ENCODE results near the gene LSS. TPM values are rescaled to one million over a fixed set of nuclear protein-coding genes. Genes with fewer than 3 reads are reported as not detected.

Gene LSS
- total RNA-seq, 1 donor from 2014 or later: 52.0 TPM

DNA sequence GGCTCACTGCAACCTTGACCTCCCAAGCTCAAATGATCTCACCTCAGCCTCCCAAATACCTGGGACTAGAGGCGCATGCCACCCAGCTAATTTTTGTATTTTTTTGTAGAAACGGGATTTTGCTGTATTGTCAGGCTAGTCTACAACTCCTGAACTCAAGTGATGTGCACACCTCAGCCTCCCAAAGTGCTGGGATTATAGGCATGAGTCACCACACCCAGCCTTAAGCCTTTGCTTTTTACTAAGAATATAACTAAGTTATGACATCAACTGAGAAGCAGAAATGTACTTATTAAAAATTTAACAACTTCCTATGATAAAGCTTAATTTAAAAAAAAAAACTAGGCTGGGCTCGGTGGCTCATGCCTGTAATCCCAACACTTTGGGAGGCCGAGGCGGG, 8.9 kb upstream of the LSS start:
- no peaks in the 10 kb centered on the region for H3K27me3 ChIP-seq (ENCODE audit: low read depth)
- no peaks in the 10 kb centered on the region for H3K9me3 ChIP-seq (replicated peaks)
- intact Hi-C loops (cut with micrococcal nuclease): no loop called here
- peaks cover 94% of the 10 kb centered on the region for H3K36me3 ChIP-seq
- H3K4me3 ChIP-seq: no peak overlapping the region
- no peak overlapping the region for H3K27ac ChIP-seq (replicated peaks)
- H3K4me1 ChIP-seq: no peaks in the 10 kb centered on the region
- TF ChIP-seq CTCF (IDR thresholded peaks at IDR 0.05; ENCODE audit: borderline replicate concordance): no peak
- no peak for DNase-seq

GRCh38 chr21:46234436-46234950, 5.9 kb upstream of the LSS start:
- Histone ChIP-seq H3K4me3 (no peak overlapping the region), H3K27me3 (ENCODE audit: low read depth) (no peaks in the 10 kb centered on the region), H3K27ac (replicated peaks) (no peak overlapping the region), H3K36me3 (peaks cover 72% of the 10 kb centered on the region), H3K4me1 (peaks cover 9% of the 10 kb centered on the region), H3K9me3 (replicated peaks) (no peaks in the 10 kb centered on the region)
- intact Hi-C loops (cut with micrococcal nuclease): no loop called here
- TF ChIP-seq CTCF (IDR thresholded peaks at IDR 0.05; ENCODE audit: borderline replicate concordance): no peak
- DNase-seq: no peak

DNA sequence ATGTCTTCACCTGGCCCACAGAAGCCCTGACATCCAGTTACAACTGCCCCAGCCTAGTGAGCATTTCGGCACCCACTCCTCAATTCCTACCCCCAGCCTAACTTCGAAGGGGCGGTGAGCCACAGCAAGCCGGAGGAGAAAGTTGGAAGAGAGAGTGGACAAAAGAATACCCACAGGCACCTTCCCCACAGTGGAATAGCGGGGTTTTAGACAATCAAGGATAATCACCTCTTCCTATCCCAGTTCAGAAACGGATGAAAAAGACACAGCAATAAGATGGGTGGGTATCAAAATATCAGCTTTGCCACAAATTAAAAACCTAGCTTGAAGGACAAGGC, 1.3 kb upstream of the LSS start:
- no peaks in the 10 kb centered on the region for H3K27me3 ChIP-seq (ENCODE audit: low read depth)
- intact Hi-C loops (cut with micrococcal nuclease): no loop called here
- peaks cover 51% of the 10 kb centered on the region for H3K4me1 ChIP-seq
- H3K4me3 ChIP-seq: peak overlapping the region; percentile 99
- DNase-seq: no peak
- TF ChIP-seq CTCF (IDR thresholded peaks at IDR 0.05; ENCODE audit: borderline replicate concordance): no peak
- peak overlapping the region; percentile 95 for H3K27ac ChIP-seq (replicated peaks)
- H3K9me3 ChIP-seq (replicated peaks): no peaks in the 10 kb centered on the region
- peaks cover 26% of the 10 kb centered on the region for H3K36me3 ChIP-seq

- H3K4me1 ChIP-seq: peaks cover 56% of the 10 kb centered on the region
These were observed 754 bp upstream of the LSS start for GRCh38 chr21:46229133-46229922.

GRCh38 chr21:46227811-46228344, 696 bp downstream of the LSS start:
- no peak for DNase-seq
- TF ChIP-seq CTCF (IDR thresholded peaks at IDR 0.05; ENCODE audit: borderline replicate concordance): no peak
- Histone ChIP-seq H3K4me3 (peak overlapping the region; percentile 99), H3K36me3 (peaks cover 9% of the 10 kb centered on the region), H3K4me1 (peaks cover 67% of the 10 kb centered on the region), H3K9me3 (replicated peaks) (no peaks in the 10 kb centered on the region), H3K27ac (replicated peaks) (peak overlapping the region; percentile 95), H3K27me3 (ENCODE audit: low read depth) (no peaks in the 10 kb centered on the region)
- intact Hi-C loops (cut with micrococcal nuclease): no loop called here

More at GRCh38 chr21:46229133-46229922, 754 bp upstream of the LSS start:
- H3K27me3 ChIP-seq (ENCODE audit: low read depth): no peaks in the 10 kb centered on the region
- H3K27ac ChIP-seq (replicated peaks): peak overlapping the region; percentile 95
- H3K4me3 ChIP-seq: peak overlapping the region; percentile 99
- H3K9me3 ChIP-seq (replicated peaks): no peaks in the 10 kb centered on the region
- peaks cover 20% of the 10 kb centered on the region for H3K36me3 ChIP-seq
- no peak for DNase-seq
- intact Hi-C loops (cut with micrococcal nuclease): no loop called here
- TF ChIP-seq CTCF (IDR thresholded peaks at IDR 0.05; ENCODE audit: borderline replicate concordance): peak; percentile 59
